GM21381 (cell line): ENCODE measurements around the gene HIP1R.
"Not testable (repeated sequence)": the region's sequence is repeated elsewhere in the genome, so short reads cannot be mapped to it uniquely, and the experiment has no call there.

ENCODE experiments used
- ATAC-seq: cut with Tn5 transposase; IDR thresholded peaks from one replicate; pipeline ENCODE4 v1.9.1; 2021; ENCODE audit warnings: mild to moderate bottlenecking, moderate library complexity; ENCODE audit not compliant: unreplicated experiment

Gene HIP1R

GRCh38 chr12:122834921-122835749 is at the start of gene HIP1R:
HIP1R (plus strand) TSS chr12:122835457; CDS start chr12:122835551, 94 bp downstream.
- peak; percentile 38 for ATAC-seq

- ATAC-seq = no peak
These were observed 49.8 kb upstream of the HIP1R start for GRCh38 chr12:122785503-122785902.

DNA sequence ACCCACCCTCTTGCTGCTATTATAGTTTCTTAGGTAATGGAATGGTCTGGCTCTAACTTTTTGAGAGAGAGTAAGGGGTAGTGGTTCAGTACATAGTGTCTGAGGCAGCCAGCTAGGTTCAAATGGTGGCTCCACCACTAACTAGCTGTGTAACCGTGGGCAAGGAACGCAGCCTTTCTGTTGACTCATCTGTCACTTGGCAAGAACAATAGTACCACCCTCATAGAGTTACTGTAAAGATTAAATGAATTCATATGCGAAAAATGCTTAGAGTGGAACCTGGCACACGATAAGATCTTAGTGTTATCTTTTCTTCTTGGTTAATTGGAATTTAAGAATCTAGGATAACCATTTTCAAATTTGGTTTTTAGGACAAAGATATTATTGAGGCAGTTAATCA is 46.9 kb upstream of the HIP1R start:
- ATAC-seq = no peak

DNA sequence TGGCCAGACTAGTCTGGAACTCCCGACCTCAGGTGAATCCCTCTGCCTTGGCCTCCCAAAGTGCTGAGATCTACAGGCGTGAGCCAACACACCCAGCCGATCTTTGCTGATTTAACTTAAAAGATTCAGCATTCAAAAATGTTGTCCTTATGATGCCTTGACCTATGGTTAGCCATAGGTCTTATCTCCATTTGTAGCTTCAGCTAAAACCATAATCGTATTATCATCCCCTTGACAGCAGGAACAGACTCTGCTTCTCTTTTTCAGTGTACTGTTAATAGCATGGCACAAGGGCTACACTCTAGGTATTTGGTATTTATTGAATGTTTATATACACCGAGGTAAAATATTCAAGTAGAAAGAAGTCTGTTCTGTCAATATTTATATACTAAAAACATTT is 45.6 kb upstream of the HIP1R start:
- ATAC-seq = no peak

DNA sequence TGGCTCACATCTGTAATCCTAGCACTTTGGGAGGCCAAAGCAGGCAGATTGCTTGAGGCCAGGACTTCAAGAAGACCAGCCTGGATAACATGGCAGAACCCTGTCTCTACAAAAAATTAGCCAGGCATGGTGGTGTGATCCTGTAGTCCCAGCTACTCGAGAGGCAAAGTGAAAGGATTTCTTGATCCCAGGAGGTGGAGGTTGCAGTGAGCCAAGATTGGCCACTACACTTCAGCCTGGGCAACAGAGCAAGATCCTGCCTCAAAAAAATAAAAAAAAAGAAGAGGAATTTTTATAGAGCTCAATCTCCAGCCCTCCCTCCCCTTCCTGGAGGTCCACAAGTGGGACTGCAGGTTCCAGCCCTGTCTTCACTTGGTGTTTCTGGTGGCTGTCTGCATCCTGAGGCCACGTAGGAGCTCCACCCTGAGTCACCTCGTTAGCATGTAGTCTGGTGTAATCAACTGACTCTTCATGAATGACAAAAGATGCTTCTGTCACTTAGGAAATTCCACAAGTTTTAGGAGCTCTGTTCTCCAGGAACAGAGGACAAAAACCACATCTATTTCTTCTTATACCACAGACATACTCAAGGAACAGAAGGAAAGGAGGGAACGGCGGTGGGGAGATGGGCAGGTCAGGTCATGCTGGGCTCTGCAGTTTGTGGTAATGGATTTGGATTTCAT is 44.7 kb upstream of the HIP1R start:
- ATAC-seq = no peak

DNA sequence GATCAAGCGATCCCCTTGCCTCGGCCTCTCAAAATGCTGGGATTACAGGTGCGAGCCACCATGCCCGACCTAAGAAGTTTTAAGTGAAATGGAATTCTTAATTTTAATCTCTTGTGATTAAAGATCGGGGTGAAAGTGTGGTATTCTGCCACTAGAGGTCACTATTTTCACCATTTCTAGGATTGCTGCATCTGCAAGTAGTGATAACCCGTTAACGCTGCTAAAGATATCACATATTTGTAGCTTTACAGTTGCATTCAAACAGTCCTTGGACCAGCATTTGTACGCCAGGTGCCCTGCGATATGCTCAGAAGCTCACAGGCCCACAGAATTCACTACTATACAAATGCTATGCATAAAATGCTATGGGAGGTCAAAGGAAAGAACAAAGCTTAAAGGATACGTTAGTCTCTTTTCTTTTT is 41.6 kb upstream of the HIP1R start:
- no peak for ATAC-seq

DNA sequence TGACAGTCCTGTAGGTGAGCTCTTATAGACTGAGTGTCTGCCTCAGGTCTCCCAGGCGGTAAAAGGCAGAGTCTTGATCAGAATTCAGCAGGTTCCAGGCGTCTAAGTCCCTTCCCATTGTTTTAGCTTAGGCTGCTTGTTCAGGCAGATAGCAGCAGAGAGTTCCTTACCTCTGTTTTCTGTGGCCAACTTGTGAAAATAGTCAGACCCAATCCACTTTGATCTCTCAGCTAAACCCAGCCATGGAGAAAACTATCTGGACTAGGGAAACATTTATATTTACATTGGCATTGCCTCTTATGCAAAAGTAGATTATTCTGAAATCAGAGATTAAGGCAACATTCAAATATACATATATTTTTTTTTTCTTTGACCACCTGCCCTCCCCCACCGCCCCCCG is 39.5 kb upstream of the HIP1R start:
- no peak for ATAC-seq

- no peak for ATAC-seq
These were observed 35.5 kb upstream of the HIP1R start for GRCh38 chr12:122799641-122800243.

DNA sequence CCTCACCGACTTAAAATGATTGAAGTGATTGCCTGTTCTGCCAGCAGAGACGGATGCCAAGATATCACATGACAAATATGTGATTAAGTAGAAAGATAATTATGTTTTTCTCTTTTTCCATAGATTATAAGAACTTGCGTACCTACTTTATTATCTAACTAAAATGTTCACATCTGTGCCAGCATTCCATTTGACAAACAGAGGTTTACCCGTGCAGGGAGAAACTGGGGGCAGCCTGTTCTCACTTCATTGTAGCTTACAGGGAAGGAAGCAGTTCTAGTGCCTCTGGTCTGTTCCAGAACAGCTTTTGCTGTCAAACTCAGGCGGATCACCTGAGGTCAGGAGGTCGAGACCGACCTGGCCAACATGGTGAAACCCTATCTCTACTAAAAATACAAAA is 31.3 kb upstream of the HIP1R start:
- no peak for ATAC-seq

DNA sequence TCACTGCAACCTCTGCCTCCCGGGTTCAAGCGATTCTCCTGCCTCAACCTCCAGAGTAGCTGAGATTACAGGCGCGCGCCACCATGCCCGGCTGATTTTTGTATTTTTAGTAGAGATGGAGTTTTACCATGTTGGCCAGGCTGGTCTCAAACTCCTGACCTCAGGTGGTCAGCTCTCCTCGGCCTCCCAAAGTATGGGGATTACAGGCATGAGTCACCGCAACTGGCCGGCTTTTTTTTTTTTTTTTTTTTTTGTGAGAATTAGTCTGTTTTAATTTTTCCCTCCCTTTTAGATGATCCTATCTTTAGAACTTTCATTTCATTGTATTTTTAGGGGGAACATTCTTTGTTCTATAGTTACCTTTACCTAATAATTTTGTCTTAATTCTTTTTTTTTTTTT is 30.3 kb upstream of the HIP1R start:
- not testable (repeated sequence) for ATAC-seq

- no peak for ATAC-seq
These were observed 27.6 kb upstream of the HIP1R start for GRCh38 chr12:122807651-122808050.

GRCh38 chr12:122811777-122812176 is 23.5 kb upstream of the HIP1R start:
- no peak for ATAC-seq

- no peak for ATAC-seq
These were observed 21.9 kb upstream of the HIP1R start for GRCh38 chr12:122813310-122813713.

DNA sequence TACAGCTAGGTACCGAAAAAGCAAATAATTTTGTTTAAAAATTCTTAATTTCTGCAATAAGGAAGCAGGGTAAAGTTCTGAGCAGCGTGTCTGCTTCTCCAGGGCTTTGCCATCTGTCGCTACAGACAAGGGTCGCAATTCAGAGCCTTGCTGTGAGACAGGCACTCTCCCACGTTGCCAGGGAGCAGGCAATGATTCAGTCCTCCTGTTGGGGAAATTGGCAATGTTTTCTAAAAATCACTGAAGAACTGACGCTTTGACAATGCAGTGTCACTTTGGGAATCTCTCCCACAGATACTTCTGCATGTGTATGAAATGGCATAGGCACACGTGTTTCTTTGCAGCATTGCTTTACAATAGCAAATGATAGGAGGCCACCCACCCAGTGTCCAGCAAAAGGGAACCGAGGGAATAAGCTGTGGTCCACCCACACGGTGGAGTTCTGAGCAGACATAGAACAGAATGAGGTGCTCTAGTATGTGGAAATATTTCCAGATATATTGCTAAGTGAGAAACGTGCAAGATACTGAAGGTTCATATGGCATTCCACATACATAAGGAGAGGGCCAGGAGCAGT is 16.0 kb upstream of the HIP1R start:
- ATAC-seq = no peak

GRCh38 chr12:122820138-122820537 is 15.1 kb upstream of the HIP1R start:
- no peak for ATAC-seq

- ATAC-seq = no peak
These were observed 14.4 kb upstream of the HIP1R start for GRCh38 chr12:122820838-122821271.

DNA sequence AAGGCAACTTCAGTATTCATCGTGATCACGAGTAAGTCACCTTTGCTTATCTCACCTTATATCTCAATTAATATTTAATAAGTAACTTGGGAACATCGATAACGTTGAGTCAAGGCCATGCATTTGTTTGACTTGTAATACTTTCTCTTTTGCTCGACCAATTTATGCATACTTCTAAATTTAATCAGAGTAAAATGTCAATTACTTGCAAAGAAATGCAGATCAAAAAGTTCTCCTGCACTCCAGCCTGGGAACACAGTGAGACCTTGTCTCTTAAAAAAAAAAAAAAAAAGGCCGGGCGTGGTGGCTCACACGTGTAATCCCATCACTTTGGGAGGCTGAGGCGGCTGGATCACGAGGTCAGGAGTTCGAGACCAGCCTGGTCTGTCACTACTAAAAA is 11.8 kb upstream of the HIP1R start:
- no peak for ATAC-seq

DNA sequence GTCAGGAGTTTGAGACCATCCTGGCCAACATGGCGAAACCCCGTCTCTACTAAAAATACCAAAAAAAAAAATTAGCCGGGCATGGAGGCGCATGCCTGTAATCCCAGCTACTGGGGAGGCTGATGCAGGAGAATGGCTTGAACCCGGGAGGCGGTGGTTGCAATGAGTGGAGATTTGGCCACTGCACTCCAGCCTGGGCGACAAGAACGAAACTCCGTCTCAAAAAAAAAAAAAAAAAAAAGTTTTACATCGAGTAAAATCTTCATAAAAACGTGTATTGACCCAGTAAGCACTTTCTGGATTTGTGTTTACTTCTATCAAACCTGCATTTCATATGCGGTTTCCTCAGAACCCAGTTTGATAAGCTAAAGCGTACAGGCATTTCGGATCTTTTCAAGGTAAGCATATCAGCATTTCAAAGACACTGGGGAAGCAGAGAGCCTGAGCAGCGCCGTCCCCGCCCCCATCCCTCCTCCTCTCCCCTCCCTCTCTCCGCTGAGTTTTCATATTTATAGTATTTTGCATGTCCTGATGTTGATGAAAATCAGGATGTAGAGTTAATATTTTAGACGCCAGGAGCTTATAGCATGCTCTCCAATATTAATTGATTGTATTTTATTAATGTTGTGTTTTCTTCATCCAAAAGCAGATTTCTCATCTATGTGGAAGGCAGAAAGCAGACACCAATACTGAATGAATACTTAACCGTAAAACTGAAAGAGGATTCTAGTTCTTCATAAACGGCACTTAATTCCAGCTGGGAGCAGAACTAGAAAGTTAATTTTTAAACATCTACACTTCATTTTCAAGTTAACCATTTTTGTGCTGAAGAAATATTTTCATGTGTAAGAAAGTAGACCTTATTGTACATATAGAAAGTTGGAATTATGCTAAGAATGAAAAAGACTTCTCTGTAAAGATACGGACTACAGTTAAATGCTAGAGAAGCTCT is 9.2 kb upstream of the HIP1R start:
- ATAC-seq = no peak

DNA sequence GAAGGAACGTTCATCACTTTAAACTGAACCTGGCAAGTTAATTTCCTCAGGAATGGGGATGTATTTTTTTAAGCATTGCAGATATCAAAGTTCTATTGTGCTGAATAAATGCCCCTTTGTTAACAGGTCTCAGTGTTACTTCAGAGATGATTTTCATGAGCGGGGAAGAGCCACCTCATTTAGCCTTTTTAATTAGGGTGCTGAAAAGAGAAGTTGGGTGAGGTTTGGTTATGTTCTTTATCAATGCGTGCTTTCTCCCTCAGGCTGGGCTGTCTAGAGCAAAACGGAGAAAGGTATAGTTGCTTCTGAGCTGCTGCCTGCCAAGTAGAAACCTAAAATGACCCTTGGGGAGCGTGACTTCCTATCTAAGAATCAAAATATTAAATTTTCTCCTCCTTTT is 8.0 kb upstream of the HIP1R start:
- ATAC-seq = no peak

GRCh38 chr12:122830517-122831214 is 4.6 kb upstream of the HIP1R start:
- ATAC-seq = no peak
